CD4-positive, alpha-beta T cell treated with Interleukin-17A for 4 hours (primary cell): Measurements from ENCODE around the gene GSTA3.
"Not testable (repeated sequence)": the region's sequence is repeated elsewhere in the genome, so short reads cannot be mapped to it uniquely, and the experiment has no call there.

Experiments used
- DNase-seq: peaks from one replicate; pipeline ENCODE4 v3.0.0-alpha.2; 2020; ENCODE audit warnings: mixed read lengths

GSTA3 gene

GRCh38 chr6:52910091-52910490 lies 593 bp upstream of the GSTA3 start:
- no peak for DNase-seq

- DNase-seq: no peak
Observed at GRCh38 chr6:52909131-52909530, 367 bp downstream of the GSTA3 start.

DNA sequence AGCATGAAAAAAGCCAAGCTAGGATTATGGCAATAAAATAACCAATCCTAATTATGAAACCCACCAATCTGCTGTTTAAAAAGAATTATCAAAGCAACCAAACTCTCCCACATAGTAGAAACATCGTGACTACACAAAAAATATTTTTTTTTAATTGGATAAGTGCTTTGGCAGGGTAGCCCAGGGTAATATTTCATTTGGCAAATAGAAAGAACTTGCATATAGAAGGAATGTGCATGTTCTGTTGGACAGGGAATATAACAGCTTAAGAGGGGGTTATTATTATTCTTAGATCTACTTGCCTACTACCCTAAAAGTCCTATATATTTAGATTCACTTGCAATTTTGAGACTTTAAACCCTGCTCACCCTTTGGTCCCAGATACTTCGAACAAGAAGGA lies 972 bp downstream of the GSTA3 start:
- no peak for DNase-seq

DNA sequence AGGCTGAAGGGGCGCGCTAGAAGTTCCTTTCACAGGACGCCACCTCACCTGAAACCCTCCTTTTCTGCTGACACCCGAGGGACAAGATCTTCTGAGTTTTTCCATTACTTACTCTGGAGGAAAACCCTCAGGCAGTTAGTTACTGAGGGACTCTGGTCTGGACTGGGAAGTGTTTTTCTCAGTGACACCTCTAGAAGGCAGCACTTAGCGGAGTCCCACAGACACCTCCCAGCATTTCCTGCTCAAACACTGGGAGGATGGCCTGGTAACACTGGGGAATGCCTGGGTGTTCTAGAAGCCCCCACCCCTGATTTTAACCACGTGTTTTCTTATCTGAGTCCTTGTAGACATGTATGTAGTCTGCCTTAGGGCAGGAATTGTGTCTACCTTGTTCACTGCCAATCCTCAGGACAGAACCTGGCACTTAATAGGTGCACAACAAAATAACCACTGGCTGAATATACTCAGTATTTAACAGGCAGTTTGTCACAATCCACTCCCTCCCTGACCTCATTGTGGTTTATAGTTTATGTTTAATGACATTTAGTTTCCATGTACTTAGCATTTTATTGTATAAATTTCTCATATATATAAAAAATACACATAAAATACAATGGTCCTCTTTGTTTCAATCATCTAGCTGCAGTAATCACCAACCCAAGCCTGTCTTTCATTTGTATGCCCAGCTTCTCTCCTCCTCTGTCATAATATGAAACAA lies 4.8 kb downstream of the GSTA3 start:
- peak; percentile 3 for DNase-seq

DNA sequence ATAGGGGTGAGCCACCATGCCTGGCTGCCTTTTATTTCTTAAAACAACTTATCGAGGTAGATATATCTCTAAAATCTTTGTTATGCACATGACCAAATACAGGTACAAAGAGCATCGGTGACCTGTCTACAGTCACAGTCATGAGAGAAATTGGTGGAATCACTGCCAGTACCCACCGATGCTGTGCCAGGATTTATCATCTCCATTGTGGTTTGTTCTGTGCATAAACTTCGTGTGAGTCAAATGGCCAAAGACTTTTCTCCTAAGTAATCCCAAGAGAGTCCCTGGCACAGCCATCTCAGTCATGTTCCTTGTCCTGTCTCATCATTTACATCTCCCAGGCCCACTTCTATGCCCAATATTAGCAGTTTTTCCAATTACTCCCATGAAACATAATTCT lies 9.0 kb downstream of the GSTA3 start:
- DNase-seq: no peak

DNA sequence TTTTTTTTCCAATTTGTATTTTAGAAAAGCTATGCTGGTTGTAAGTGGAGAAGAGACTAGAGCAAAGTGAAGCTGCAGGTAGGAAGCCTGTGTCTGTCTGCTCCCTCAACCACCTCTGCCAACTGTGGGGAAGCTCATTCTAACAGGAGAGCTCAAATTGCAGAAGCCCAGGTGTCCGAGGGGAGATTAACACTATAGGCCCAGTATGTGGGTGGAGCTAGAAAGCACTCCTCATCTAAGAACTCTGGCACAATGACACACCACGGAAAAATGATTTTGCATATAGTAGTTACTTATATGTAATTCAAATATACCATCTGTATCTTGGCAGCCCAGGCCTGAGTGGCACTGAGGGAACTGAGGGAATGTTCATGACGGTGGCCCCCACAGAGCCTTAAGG lies 13.7 kb downstream of the GSTA3 start:
- DNase-seq: not testable (repeated sequence)

GRCh38 chr6:52894285-52894684 lies 15.2 kb downstream of the GSTA3 start:
- DNase-seq: no peak

DNA sequence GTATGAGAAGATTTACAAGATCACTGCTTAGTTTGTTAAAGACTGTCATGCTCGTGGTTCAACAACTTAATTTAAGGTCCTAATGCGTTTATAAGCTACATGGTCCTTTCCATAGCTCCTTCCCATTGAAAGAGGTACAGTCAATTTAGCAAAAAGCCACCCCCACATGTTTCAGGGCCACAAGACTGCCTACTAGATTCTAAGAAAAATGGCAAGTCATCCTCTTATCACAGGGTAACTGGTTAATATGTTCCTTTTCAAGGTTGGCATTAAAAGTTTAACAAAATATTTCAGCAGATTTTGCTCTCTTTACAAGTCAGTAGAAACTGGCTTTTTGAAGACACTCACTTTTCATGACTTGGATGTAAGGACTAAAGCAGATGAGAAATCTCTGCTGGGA lies 15.7 kb downstream of the GSTA3 start:
- no peak for DNase-seq

GRCh38 chr6:52893221-52893620 lies 16.3 kb downstream of the GSTA3 start:
- no peak for DNase-seq

DNA sequence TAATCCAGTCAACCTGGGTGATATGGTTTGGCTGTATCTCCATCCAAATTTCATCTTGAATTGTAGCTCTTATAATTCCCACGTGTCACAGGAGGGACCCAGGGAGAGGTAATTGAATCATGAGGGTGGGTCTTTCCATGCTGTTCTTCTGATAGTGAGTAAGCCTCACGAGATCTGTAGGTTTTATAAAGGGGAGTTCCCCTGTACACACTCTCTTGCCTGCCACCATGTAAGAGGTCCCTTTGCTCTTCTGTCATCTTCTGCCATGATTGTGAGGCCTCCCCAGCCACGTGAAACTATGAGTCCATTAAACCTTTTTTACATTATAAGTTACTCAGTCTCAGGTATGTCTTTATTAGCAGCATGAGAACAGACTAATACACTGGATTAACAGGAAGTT lies 19.5 kb downstream of the GSTA3 start:
- DNase-seq: no peak

DNA sequence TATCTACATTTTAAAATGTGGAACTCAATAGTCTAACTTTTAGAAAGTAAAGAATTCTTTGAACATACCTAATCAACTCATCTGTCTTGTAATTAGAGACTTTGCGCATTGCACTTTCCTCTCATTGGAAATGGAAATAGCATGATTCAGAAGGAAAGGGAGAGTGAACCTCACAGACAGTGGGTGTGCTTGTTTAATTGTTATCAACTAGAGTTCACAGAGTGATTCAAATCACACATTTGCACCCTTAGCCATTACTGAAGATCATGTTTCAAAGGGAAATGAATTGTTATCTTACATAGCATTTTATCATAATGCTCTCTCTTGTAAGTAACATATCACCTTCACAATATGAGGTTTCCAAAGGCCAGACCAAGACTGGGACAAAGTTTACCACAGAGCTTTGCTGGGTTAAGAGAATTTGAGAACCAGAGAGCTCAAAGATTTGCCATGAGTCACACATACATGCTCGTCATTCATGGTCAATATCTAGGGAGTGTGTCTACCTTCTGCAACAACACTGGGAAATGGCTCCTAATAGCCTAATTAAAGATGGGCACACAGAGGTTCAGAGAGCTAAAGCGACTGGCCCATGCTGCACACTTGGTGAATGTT lies 21.5 kb downstream of the GSTA3 start:
- DNase-seq: no peak

- DNase-seq: peak; percentile 73
Observed at GRCh38 chr6:52881996-52882841, 27.3 kb downstream of the GSTA3 start.

GRCh38 chr6:52881662-52881995 lies 27.9 kb downstream of the GSTA3 start:
- no peak for DNase-seq

DNA sequence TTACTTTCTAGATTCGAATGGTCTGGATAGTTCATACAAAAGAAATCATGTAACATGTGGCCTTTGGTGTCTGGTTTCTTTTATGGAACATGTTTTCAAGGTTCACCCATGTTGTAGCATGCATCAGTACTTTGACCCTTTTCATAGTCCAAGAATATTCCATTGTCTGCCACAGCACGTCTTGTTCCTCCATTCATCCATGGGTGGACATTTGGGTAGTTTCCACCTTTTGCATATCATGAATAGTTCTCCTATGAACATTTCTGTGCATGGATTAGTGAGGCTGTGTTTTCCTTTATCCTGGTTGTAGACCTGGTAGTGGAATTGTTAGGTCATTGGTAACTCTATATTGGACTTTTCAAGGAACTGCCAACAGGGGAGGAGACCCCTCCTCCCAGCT lies 31.7 kb downstream of the GSTA3 start:
- no peak for DNase-seq

DNA sequence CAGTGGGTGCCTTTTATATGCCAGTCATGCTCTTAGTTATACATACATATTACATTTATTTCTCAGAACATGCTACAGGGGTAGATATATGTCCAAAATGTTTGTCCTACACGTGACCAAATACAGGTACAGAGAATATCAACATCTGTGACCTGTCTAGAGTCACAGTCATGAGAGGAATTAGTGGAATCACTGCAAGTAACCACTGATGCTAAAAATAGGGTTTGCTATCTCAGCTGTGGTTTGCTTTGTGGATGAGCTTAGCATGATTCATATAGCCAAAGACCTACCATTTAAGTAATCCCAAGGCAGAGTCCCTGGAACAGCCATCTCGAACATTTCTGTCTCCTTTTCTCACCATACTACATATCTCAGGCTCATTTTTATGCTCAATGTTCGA lies 32.3 kb downstream of the GSTA3 start:
- DNase-seq: no peak

- DNase-seq: no peak
Observed at GRCh38 chr6:52876056-52876787, 33.3 kb downstream of the GSTA3 start.

- DNase-seq: no peak
Observed at GRCh38 chr6:52872031-52872430, 37.5 kb downstream of the GSTA3 start.

DNA sequence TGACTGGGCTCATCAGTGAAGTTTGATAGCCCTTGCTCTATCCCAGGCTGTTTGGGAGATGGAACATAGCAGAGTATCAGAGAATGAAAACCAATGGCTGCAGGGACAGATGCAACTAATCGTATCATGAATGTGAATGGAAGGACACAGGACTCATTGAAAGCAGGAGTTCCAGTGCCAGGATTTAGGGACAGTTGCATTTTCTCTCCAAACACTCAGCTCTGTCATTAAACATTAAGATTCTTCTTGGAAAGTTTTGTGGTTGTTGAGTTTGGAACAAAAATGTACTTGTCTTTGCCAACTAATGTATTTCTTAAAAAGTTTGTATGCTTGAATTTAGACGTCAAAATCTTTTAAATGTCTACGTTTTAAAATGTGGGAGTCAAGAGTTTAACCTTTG lies 37.9 kb downstream of the GSTA3 start:
- DNase-seq: no peak

GRCh38 chr6:52870335-52871091 lies 39.0 kb downstream of the GSTA3 start:
- DNase-seq: not testable (repeated sequence)

GRCh38 chr6:52868899-52869298 lies 40.6 kb downstream of the GSTA3 start:
- not testable (repeated sequence) for DNase-seq

DNA sequence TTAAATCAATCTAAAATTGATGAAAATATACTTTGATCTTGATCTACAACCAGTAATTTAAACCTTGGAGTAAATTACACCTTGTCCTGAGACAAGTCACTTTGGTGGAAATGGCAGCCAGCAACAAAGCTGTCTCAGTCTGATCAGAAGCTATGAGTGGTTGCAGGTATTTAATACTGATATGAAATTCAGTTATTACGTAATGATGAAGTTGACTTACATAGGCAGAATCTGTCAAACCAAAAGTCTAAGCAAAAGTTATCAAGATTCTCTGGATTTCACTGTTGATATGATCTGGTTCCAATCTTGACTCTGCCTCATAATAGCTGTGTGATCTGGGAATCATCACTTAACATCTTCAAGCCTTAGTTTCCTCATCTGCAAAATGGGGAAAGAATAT lies 41.3 kb downstream of the GSTA3 start:
- no peak for DNase-seq

DNA sequence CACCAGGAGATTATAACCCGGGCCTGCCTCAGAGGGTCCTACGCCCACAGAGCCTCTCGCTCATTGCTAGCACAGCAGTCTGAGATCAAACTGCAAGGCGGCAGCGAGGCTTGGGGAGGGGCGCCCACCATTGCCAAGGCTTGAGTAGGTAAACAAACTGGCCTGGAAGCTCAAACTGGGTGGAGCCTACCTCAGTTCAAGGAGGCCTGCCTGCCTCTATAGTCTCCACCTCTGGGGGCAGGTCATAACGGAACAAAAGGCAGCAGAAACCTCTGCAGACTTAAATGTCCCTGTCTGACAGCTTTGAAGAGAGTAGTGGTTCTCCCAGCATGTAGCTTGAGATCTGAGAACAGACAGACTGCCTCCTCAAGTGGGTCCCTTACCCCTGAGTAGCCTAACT lies 48.3 kb downstream of the GSTA3 start:
- DNase-seq: not testable (repeated sequence)

DNA sequence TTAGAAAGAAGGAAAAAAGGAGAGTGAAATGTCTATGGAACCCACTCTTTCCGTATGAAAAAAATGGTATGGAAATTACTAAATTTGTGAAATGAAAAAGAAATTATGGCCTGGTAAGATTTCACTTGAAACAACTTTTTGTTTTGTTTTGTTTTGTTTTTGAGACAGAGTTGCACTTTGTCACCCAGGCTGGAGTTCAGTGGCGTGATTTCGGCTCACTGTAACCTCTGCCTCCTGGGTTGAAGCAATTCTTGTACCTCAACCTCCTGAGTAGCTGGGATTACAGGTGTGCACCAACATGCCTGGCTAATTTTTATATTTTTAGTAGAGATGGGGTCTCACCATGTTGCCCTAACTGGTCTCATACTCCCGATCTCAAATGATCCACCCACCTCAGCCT lies 51.1 kb downstream of the GSTA3 start:
- DNase-seq: no peak
